ENCODE measurements around the gene HIF3A.

The HIF3A gene

DNA sequence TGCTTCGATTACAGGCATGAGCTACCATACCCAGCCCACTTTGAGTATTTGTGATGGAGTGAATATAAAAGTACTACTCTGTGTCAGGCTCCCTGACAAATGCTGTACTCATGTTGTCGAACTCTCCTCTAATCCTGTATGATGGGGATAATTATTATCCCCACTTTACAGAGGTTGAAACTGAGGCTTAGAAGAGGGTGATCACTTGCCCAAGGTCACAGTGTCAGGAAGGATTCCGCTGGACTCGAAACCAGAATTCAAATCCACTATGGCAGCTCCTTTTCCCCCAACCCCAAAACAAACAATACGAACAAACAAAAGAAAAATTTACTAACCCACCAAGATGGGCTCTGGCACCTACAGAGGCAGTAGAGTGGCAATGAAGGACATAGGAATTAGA lies 48.3 kb downstream of the HIF3A start:
- H3K4me3 ChIP-seq, result no peak overlapping the region
- H3K9me3 ChIP-seq (ENCODE audit: low read depth, low read length), result no peaks in the 10 kb centered on the region
- H3K9ac ChIP-seq (ENCODE audit: insufficient read length), result no peak overlapping the region
- TF ChIP-seq FOXP2 (optimal IDR thresholded peaks at IDR 0.05; ENCODE audit: control extremely low read depth, extremely low read length, insufficient read depth) (no peak), POLR2AphosphoS5 (IDR thresholded peaks at IDR 0.05; ENCODE audit: borderline replicate concordance, low read depth, low read length) (no peak)
- H3K36me3 ChIP-seq (ENCODE audit: insufficient read depth, low read length), result peaks cover 9% of the 10 kb centered on the region; the same call in 1 of the 2 replicates
- no peak for DNase-seq (ENCODE audit: low read depth, low spot score)
- H3K27ac ChIP-seq, result no peak overlapping the region

- DNase-seq (ENCODE audit: low read depth, low spot score), result no peak
- H3K9ac ChIP-seq (ENCODE audit: insufficient read length), result peak within 1 kb of the TSS; percentile 93
Measured at GRCh38 chr19:46346821-46347571, 50.2 kb downstream of the HIF3A start, which contains the start of gene PPP5C. Gene PPP5C, plus strand, starts transcription at chr19:46347087. Its CDS starts 10 bp downstream, at chr19:46347097.

GRCh38 chr19:46347572-46347883 lies 50.7 kb downstream of the HIF3A start:
- Histone ChIP-seq H3K9me3 (ENCODE audit: low read depth, low read length) (no peaks in the 10 kb centered on the region), H3K36me3 (ENCODE audit: insufficient read depth, low read length) (peaks cover 13% of the 10 kb centered on the region; the same call in 1 of the 2 replicates), H3K27ac (no peak overlapping the region), H3K9ac (ENCODE audit: insufficient read length) (peak overlapping the region; percentile 93), H3K4me3 (peak overlapping the region; percentile 100)
- TF ChIP-seq FOXP2 (optimal IDR thresholded peaks at IDR 0.05; ENCODE audit: control extremely low read depth, extremely low read length, insufficient read depth), result no peak
- no peak for TF ChIP-seq POLR2AphosphoS5 (IDR thresholded peaks at IDR 0.05; ENCODE audit: borderline replicate concordance, low read depth, low read length)
- TF ChIP-seq EZH2 (IDR thresholded peaks at IDR 0.05), result no peak
- no peak for DNase-seq (ENCODE audit: low read depth, low spot score)

More at GRCh38 chr19:46346821-46347571, 50.2 kb downstream of the HIF3A start, which contains the start of gene PPP5C:
- peak; percentile 91 for TF ChIP-seq POLR2AphosphoS5 (IDR thresholded peaks at IDR 0.05; ENCODE audit: borderline replicate concordance, low read depth, low read length)
- TF ChIP-seq EZH2 (IDR thresholded peaks at IDR 0.05), result no peak
- peak; percentile 69 for TF ChIP-seq FOXP2 (optimal IDR thresholded peaks at IDR 0.05; ENCODE audit: control extremely low read depth, extremely low read length, insufficient read depth)
- Histone ChIP-seq H3K9me3 (ENCODE audit: low read depth, low read length) (no peaks in the 10 kb centered on the region), H3K27ac (peak within 1 kb of the TSS; percentile 76; the same call in 1 of the 2 replicates), H3K36me3 (ENCODE audit: insufficient read depth, low read length) (peaks cover 11% of the 10 kb centered on the region; the same call in 1 of the 2 replicates), H3K4me3 (peak within 1 kb of the TSS; percentile 100)

DNA sequence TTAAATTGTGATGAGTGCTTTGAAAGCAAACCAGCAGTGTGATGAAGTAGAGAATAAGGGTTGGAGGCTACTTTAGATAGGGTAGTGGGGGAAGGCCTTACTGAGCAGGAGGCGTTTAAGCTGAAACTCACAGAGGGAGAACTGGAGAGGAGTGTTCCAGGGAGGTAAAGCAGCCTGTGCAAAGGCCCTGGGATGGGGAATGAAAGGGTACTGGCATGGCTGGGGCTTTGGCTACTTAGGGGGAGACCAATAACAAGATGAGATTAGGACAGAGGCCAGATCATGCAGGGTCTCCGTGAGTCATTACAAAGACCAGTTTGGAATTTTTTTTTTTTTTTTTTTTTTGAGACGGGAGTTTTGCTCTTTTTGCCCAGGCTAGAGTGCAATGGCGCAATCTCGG lies 51.1 kb downstream of the HIF3A start:
- Histone ChIP-seq H3K4me3 (peak overlapping the region; percentile 100), H3K27ac (no peak overlapping the region), H3K36me3 (ENCODE audit: insufficient read depth, low read length) (peaks cover 15% of the 10 kb centered on the region; the same call in 1 of the 2 replicates), H3K9me3 (ENCODE audit: low read depth, low read length) (no peaks in the 10 kb centered on the region), H3K9ac (ENCODE audit: insufficient read length) (peak overlapping the region; percentile 93)
- no peak for DNase-seq (ENCODE audit: low read depth, low spot score)
- no peak for TF ChIP-seq FOXP2 (optimal IDR thresholded peaks at IDR 0.05; ENCODE audit: control extremely low read depth, extremely low read length, insufficient read depth)
- TF ChIP-seq POLR2AphosphoS5 (IDR thresholded peaks at IDR 0.05; ENCODE audit: borderline replicate concordance, low read depth, low read length), result no peak
- TF ChIP-seq EZH2 (IDR thresholded peaks at IDR 0.05), result no peak

DNA sequence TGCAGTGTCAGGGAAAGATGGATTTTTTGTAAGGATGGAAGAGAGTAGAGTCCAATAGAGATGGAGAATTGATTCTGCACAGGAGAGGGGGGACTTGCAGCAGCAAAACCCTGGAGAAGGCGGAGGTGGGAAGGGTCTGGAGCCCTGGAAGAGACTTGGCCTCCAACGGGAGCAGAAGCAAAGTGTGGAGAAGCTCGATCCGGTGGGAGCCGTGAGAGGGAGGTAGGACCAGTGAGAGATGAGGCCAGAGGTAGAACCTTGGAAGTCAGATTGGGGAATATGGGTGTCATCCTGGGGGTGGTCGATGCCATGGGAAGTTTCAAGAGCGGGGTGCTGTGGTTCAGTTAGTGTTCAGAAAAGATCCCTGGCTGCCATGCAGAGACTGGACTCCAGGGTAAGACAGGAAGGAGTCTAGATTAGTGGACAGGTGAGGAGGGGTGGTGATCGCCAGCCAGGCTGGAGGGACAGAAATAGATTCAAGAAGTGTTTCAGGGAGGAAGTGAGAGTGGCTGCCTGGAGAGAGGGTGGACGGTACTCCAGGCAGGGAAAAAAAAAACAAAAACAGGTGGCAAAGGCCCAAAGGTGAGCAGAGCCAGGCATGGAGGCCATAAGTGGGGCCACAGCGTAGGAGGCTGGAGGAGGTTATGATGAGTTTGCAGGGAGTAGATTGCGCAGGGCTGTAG lies 52.6 kb downstream of the HIF3A start:
- Histone ChIP-seq H3K9ac (ENCODE audit: insufficient read length) (no peak overlapping the region), H3K9me3 (ENCODE audit: low read depth, low read length) (no peaks in the 10 kb centered on the region), H3K4me3 (no peak overlapping the region), H3K27ac (no peak overlapping the region), H3K36me3 (ENCODE audit: insufficient read depth, low read length) (peaks cover 25% of the 10 kb centered on the region)
- DNase-seq (ENCODE audit: low read depth, low spot score), result no peak
- TF ChIP-seq POLR2AphosphoS5 (IDR thresholded peaks at IDR 0.05; ENCODE audit: borderline replicate concordance, low read depth, low read length) (no peak), EZH2 (IDR thresholded peaks at IDR 0.05) (no peak), FOXP2 (optimal IDR thresholded peaks at IDR 0.05; ENCODE audit: control extremely low read depth, extremely low read length, insufficient read depth) (no peak)

- DNase-seq (ENCODE audit: low read depth, low spot score), result no peak
- H3K36me3 ChIP-seq (ENCODE audit: insufficient read depth, low read length), result peaks cover 33% of the 10 kb centered on the region
- no peaks in the 10 kb centered on the region for H3K9me3 ChIP-seq (ENCODE audit: low read depth, low read length)
- TF ChIP-seq FOXP2 (optimal IDR thresholded peaks at IDR 0.05; ENCODE audit: control extremely low read depth, extremely low read length, insufficient read depth), result no peak
- TF ChIP-seq EZH2 (IDR thresholded peaks at IDR 0.05), result no peak
- no peak overlapping the region for H3K4me3 ChIP-seq
- peak overlapping the region; percentile 54 for H3K27ac ChIP-seq
- H3K9ac ChIP-seq (ENCODE audit: insufficient read length), result no peak overlapping the region
Measured at GRCh38 chr19:46350029-46350757, 53.4 kb downstream of the HIF3A start.

DNA sequence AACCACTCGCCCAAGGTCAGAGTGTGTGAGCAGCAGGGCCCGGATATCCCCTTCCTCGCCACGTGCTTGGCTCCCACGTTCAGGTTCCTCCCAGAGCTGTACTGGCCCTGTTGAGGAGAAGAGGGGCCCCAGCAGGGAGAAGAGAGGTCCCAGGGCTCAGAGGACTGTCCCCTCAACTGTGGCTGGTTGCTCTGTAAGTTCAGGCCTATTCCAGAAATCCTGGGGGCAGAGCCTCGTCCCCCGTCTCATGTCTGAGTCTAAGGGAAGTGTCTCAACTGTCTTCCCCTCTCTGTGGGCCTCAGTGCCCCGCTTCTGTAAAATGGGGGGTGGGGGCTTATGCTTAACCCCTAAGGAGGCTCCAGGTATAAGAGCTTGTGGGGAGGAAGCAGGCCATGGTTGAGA lies 53.9 kb downstream of the HIF3A start:
- no peak overlapping the region for H3K4me3 ChIP-seq

More for the DNA sequence above, 53.9 kb downstream of the HIF3A start:
- Histone ChIP-seq H3K27ac (peak overlapping the region; percentile 54), H3K9me3 (ENCODE audit: low read depth, low read length) (no peaks in the 10 kb centered on the region), H3K9ac (ENCODE audit: insufficient read length) (no peak overlapping the region), H3K36me3 (ENCODE audit: insufficient read depth, low read length) (peaks cover 38% of the 10 kb centered on the region)
- TF ChIP-seq EZH2 (IDR thresholded peaks at IDR 0.05) (no peak), POLR2AphosphoS5 (IDR thresholded peaks at IDR 0.05; ENCODE audit: borderline replicate concordance, low read depth, low read length) (no peak), FOXP2 (optimal IDR thresholded peaks at IDR 0.05; ENCODE audit: control extremely low read depth, extremely low read length, insufficient read depth) (no peak)
- no peak for DNase-seq (ENCODE audit: low read depth, low spot score)

Measured in SK-N-MC (cell line).